HAP-1 (cell line): ENCODE data around the gene RAMP1.
"Not testable (repeated sequence)": the region's sequence is repeated elsewhere in the genome, so short reads cannot be mapped to it uniquely, and the experiment has no call there.

Experiments
- DNase-seq, 2 experiments: peaks; one replicate each; pipeline ENCODE4 v3.0.0-alpha.2; 2016 to 2020; ENCODE audit warnings: low spot score in 2 of 2
- H3K27me3 ChIP-seq: fragments of 250-450 bp; sonication (Bioruptor Pico); 2 replicates; pipeline ENCODE4 v1.5.1; 2020; ENCODE audit warnings: low read depth, mild to moderate bottlenecking, moderate library complexity
- H3K36me3 ChIP-seq: fragments of 250-450 bp; sonication (Bioruptor Pico); replicated peaks from 2 replicates; pipeline ENCODE4 v1.5.1; 2020; ENCODE audit warnings: mild to moderate bottlenecking
- H3K4me1 ChIP-seq: fragments of 250-450 bp; sonication (Bioruptor Pico); 2 replicates; pipeline ENCODE4 v1.5.1; 2020; ENCODE audit warnings: mild to moderate bottlenecking
- H3K4me3 ChIP-seq: fragments of 250-450 bp; sonication (Bioruptor Pico); 2 replicates; pipeline ENCODE4 v1.5.1; 2020; ENCODE audit warnings: mild to moderate bottlenecking, moderate library complexity
- H3K9me3 ChIP-seq: fragments of 250-450 bp; sonication (Bioruptor Pico); 2 replicates; pipeline ENCODE4 v1.5.1; 2020; ENCODE audit warnings: mild to moderate bottlenecking, moderate library complexity
- in situ Hi-C: fragments of 300-500 bp; cut with MboI; formaldehyde crosslinking; loops from 3 replicates; pipeline ENCODE4 v1.14.3; 2020; ENCODE audit warnings: low sequenced_read_pairs, inconsistent platforms, mixed read lengths

Gene RAMP1

DNA sequence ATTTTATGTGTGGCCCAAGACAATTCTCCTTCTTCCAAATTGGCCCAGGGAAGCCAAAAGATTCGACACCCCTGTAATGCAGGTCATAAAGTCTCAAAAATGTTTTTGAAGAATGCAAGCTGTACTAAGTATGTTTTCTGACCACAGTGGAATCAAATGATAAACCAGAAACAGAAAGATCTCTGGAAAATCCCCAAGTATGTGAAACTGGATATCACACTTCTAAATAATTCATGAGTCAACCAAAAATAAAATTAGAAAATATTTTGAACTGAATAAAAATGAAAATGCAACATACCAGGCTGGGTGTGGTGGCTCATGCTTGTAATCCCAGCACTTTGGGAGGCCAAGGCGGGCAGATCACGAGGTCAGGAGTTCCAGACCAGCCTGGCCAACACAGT is 73.3 kb downstream of the RAMP1 start:
- no peak for DNase-seq
- Histone ChIP-seq H3K4me1 (no peaks in the 10 kb centered on the region), H3K27me3 (no peaks in the 10 kb centered on the region), H3K36me3 (no peaks in the 10 kb centered on the region), H3K9me3 (0 out of 2 replicates have a peak, but pooled peaks cover 3% of the 10 kb centered on the region), H3K4me3 (no peak overlapping the region)
- in situ Hi-C loops: no loop called here

DNA sequence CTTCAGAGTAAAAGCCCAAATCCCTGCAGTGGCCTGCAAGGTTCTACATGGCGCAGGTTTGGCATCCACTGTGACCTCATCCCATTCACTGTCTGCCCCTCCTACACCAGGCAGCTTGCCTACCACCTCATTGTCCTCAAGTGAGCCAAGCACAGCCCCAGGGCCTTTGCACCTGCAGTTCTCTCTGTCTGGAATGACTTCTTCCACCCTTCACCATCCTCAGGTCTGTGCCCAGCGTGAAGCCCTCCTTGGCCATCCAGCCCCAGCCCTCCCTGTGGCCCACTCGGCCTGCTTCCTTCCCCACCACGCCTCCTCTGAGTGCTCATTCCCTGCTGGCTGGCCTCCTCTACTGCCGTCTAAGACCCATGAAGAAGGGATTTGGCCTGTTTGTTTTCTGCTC is 74.8 kb downstream of the RAMP1 start:
- no peaks in the 10 kb centered on the region for H3K36me3 ChIP-seq
- no peaks in the 10 kb centered on the region for H3K27me3 ChIP-seq
- H3K9me3 ChIP-seq: 0 out of 2 replicates have a peak, but pooled peaks cover 3% of the 10 kb centered on the region
- in situ Hi-C loops: no loop called here
- DNase-seq: no peak
- no peak overlapping the region for H3K4me3 ChIP-seq
- no peaks in the 10 kb centered on the region for H3K4me1 ChIP-seq

DNA sequence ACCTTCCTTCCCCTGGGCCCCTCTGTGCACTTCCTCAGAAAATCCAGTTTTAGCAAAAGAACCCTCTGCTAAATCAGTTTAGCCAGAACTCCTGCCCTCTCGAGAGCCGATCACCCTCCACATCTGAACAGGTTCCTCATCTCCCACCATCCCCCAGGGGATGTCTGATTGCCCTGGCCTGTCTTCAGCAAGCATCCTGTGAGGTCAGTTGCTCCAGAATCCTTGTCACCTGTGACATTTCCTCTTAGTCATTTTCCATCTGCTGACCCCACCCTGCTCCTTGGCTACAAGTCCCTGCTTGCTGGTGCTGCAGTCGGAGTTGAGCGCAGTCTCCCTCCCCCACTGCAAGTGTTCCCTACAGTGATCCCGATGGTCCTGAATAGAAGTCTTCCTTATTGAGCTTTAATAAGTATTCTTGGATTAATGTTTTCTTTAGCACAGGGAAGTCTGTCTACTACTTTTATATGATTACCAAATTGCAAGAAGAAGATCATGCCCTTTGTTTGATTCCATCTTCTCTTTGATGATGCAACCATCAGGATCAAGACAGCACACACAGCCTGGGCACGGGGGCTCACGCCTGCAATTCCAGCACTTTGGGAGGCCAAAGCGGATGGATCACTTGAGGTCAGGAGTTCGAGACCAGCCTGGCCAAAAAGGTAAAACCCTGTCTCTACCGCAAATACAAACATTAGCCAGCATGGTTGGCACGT is 76.5 kb downstream of the RAMP1 start:
- H3K4me1 ChIP-seq: no peaks in the 10 kb centered on the region
- no peaks in the 10 kb centered on the region for H3K36me3 ChIP-seq
- in situ Hi-C loops: no loop called here
- no peaks in the 10 kb centered on the region for H3K9me3 ChIP-seq
- H3K27me3 ChIP-seq: no peaks in the 10 kb centered on the region
- DNase-seq: no peak
- H3K4me3 ChIP-seq: no peak overlapping the region

DNA sequence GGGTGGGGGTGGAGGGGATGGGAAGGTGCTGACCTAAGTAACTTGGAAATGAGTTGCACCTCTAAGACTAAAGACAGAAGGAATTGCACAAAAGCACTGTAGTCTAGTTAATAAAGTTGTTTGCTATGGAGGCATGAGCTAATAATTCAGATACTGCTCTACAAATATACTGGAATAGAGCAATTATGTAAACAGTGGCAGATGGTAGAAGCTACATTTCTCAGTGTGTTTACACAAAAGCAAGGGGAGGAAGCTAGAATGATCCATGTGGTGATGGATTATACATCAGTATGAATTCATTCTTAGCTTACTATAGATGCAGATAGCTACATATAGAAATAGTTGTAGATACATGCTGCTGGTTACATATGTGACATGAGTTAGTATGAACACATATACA is 79.8 kb downstream of the RAMP1 start:
- in situ Hi-C loops: no loop called here
- DNase-seq: no peak
- H3K9me3 ChIP-seq: peaks cover 2% of the 10 kb centered on the region; the same call in 1 of the 2 replicates
- H3K27me3 ChIP-seq: no peaks in the 10 kb centered on the region
- H3K36me3 ChIP-seq: no peaks in the 10 kb centered on the region
- H3K4me3 ChIP-seq: no peak overlapping the region
- no peaks in the 10 kb centered on the region for H3K4me1 ChIP-seq

DNA sequence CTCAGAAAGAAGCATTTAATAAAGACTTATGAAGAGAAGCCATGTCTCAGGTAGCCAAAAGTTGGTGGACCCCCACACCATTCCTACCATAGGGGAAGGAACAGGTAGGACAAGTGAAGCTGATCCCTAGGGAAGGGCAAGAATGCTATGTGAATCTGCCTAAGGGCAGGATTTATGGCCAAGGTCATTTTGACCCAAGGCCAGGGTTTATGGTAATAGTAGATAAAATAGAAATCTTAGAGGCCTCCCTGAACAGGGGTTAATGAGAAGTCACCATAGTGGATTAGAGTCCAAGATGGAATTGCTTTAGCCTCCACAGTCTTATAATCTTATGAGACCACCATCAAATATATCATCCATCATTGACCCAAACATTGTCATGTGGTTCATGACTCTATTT is 81.4 kb downstream of the RAMP1 start:
- in situ Hi-C loops: no loop called here
- H3K36me3 ChIP-seq: no peaks in the 10 kb centered on the region
- no peaks in the 10 kb centered on the region for H3K4me1 ChIP-seq
- no peak overlapping the region for H3K4me3 ChIP-seq
- DNase-seq: no peak
- H3K9me3 ChIP-seq: peaks cover 5% of the 10 kb centered on the region; the same call in 1 of the 2 replicates
- H3K27me3 ChIP-seq: no peaks in the 10 kb centered on the region

DNA sequence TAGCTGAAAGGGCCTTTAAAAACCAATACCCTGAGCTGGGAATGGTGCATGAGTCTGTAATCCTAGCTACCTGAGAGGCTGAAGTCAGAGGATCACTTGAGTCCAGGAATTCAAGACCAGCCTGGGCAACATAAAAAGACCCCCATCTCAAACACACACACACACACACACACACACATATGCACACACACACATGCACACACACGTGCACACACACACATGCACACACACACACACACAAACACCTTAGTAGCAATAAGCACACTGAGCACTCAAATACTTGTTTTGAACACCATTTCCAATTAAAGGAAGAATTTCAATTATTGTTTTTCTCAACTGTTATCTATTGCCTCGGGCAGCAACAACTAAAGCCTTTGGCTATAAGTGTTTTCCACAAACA is 81.8 kb downstream of the RAMP1 start:
- Histone ChIP-seq H3K36me3 (no peaks in the 10 kb centered on the region), H3K9me3 (peaks cover 5% of the 10 kb centered on the region; the same call in 1 of the 2 replicates), H3K27me3 (no peaks in the 10 kb centered on the region), H3K4me3 (no peak overlapping the region), H3K4me1 (no peaks in the 10 kb centered on the region)
- DNase-seq: no peak
- in situ Hi-C loops: no loop called here

DNA sequence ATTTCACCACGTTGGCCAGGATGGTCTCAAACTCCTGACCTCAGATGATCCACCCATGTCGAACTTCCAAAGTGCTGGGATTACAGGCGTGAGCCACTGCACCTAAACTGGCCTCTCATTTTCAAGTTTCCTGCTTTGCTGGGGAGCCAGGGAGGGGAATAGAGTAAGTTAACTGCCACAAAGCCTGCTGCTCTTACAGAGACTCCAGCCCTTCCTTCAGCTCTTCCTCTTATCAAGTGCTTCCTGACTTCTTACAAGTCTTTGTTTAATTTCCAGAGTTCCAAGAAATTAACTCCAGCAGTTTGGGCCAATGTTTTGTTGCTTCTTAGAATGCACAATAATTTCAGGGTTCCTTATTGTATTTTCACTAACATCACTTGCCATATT is 83.1 kb downstream of the RAMP1 start:
- Histone ChIP-seq H3K9me3 (peaks cover 5% of the 10 kb centered on the region; the same call in 1 of the 2 replicates), H3K27me3 (no peaks in the 10 kb centered on the region), H3K4me1 (no peaks in the 10 kb centered on the region), H3K36me3 (no peaks in the 10 kb centered on the region), H3K4me3 (no peak overlapping the region)
- DNase-seq: no peak
- in situ Hi-C loops: no loop called here

DNA sequence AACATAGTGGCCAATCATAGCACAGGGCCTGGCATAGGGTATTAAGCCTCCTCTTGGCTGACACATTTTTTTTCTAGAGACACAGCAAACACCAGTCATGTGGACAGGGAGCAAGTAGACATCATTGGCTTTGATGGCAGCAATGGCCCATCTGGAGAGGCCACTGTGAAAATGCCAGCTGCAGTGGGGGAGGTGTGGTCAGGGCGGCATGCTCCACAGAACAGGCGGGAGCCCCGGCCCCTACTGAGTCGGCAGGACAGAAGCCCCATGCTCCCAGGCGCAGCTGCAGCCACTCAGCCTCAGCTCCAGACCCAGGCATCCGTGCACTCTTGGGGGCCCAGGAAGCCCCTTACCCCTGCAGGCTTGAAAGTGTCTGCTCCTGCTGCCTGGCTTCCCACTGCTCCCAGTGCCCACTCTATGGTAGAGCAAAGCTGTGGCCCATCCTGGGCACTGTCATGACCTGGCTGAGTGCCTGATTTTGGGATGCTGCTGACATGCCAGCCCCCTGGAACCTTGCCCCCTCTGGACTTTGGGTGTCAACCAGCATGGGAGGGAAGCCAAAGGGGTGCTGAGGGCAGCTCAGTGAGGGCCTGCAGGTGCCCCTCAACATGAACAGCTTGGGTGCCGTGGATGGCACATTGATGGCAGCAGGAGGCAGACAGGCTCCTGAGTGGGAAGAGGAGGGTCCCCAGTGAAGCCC is 84.1 kb downstream of the RAMP1 start:
- in situ Hi-C loops: no loop called here
- Histone ChIP-seq H3K4me3 (no peak overlapping the region), H3K36me3 (no peaks in the 10 kb centered on the region), H3K4me1 (no peaks in the 10 kb centered on the region), H3K27me3 (no peaks in the 10 kb centered on the region), H3K9me3 (peaks cover 5% of the 10 kb centered on the region; the same call in 1 of the 2 replicates)
- DNase-seq: no peak

DNA sequence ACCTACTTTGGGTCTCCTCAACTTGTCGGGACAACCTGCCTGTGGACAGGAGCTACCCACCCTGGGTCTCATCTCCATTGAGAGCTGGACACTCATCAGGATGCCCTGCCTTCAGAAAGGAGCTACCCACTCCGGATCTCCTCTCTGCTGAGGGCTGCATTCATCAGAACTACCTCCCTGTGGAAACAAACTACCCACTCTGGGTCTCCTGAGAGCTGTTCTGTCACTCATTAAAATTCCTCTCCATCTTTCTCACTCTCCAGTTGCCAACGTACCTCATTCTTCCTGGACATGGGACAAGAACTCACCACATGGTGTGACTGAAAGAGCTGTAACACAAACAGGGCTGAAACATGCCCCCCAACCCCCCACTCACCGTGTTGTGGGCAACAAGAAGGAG is 84.9 kb downstream of the RAMP1 start:
- Histone ChIP-seq H3K4me3 (no peak overlapping the region), H3K9me3 (peaks cover 5% of the 10 kb centered on the region; the same call in 1 of the 2 replicates), H3K4me1 (no peaks in the 10 kb centered on the region), H3K27me3 (no peaks in the 10 kb centered on the region), H3K36me3 (no peaks in the 10 kb centered on the region)
- DNase-seq: no peak
- in situ Hi-C loops: no loop called here

DNA sequence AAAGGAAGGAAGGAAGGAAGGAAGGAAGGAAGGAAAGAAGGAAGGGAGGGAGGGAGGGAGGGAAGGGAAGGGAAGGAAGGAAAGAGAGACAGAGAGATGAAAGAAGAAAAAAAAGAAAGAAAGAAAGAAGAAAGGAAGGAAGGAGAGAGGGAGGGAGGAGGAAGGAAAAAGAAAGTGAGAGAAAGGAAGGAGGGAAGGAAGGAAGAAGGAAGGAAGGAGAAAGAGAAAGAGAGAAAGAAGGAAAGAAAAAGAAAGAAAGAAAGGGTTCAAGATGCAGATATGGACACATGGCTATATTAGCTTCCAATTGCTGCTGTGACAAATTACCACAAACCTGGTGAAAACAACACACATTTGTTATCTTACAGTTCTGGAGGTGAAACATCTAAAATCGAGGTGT is 87.0 kb downstream of the RAMP1 start:
- Histone ChIP-seq H3K4me1 (no peaks in the 10 kb centered on the region), H3K9me3 (peaks cover 5% of the 10 kb centered on the region; the same call in 1 of the 2 replicates), H3K4me3 (no peak overlapping the region), H3K36me3 (no peaks in the 10 kb centered on the region), H3K27me3 (no peaks in the 10 kb centered on the region; the same call in 1 of the 2 replicates)
- no peak for DNase-seq
- in situ Hi-C loops: no loop called here

DNA sequence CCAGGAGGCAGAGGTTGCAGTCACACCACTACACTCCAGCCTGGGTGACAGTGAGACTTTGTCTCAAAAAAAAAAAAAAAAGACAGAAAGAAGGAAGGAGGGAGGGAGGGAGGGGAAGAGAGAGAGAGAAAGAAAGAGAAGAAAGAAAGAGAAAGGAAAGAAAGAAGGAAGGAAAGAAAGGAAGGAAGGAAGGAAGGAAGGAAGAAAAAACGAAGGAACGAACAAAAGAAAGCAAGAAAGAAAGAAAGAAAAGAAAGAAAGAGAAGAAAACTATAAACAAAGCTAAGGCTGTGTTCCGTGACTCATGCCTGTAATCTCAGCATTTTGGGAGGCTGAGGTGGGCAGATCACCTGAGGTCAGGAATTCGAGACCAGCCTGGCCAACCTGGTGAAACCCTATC is 91.9 kb downstream of the RAMP1 start:
- DNase-seq, in situ Hi-C loops, H3K4me1 ChIP-seq, H3K36me3 ChIP-seq, H3K9me3 ChIP-seq, H3K4me3 ChIP-seq, H3K27me3 ChIP-seq: not testable (repeated sequence)

DNA sequence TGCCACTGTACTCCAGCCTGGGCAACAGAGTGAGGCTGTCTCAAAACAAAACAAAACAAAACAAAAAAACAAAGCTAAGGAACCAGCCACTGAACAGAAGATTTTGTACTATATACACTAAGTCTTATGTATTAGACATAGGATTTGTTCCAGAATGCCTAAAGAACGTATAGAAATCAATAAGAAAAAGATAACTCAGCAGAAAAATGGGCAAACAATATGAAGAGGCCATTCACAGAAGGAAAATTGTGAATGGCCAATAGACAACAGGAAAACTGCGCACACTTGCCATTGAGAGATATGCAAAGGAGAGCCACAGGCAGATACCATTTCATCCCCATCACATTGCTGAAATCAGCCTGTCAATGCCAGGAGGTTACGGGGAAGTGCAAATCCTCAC is 92.5 kb downstream of the RAMP1 start:
- Histone ChIP-seq H3K27me3 (no peaks in the 10 kb centered on the region; the same call in 1 of the 2 replicates), H3K9me3 (no peaks in the 10 kb centered on the region), H3K4me3 (no peak overlapping the region), H3K36me3 (no peaks in the 10 kb centered on the region), H3K4me1 (no peaks in the 10 kb centered on the region)
- no peak for DNase-seq
- in situ Hi-C loops: no loop called here

DNA sequence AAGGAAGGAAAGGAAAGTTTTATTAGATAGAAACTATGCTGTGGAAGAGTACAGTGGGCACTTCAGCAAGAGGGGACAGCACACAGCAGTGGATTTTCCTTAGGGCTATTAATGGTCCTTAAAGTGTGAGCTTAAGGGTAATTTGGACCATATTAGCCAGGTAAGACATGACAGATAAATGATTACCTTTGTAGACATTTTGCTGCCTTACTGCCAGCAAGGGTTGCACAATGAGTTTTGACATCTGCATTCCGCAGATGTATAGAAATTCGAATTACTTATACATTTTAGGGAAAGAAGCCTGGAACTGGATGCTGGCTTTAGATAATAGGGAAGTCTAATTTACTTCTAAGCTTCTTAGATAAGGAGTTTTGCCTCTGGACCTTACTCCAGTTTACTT is 93.4 kb downstream of the RAMP1 start:
- H3K4me3 ChIP-seq: no peak overlapping the region
- no peaks in the 10 kb centered on the region for H3K9me3 ChIP-seq
- no peaks in the 10 kb centered on the region for H3K4me1 ChIP-seq
- no peaks in the 10 kb centered on the region; the same call in 1 of the 2 replicates for H3K27me3 ChIP-seq
- H3K36me3 ChIP-seq: no peaks in the 10 kb centered on the region
- in situ Hi-C loops: no loop called here
- no peak for DNase-seq

DNA sequence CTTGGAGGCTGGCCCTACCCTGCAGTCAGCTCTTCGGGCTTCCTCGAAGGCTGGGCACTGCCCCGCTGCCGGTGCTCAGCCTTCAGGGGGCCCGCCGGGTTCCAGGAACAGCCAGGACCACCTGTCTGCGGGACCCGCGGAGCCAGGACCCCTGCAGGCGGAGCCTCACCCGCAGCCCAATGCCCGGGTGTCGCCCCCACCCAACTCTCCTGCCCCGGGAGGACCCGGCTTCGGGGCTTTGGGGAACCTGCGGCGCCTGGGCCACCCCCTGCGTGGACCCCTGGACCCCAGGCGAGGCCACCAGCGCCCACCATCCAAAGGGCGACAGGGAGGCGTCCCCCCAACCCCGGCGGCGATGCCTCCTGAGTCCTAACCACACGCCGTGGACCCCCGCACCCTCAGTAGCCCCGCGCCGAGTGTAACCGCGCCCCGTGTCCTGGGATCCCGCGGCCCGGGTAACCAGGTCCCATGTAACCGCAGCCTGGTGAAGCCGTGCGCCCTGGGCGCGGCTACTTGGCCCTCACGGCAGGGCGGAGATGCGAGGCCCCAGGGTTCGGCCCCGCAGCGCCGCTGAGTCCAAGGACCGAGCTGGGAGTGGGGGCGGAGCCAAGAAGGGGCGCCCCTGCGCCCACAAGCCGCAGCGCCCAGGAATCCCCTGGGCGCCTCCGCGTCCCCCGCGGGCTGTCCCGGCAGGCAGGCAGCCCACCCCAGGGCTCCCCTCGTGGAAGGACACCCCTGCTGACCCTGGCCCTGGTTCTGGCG is 96.4 kb downstream of the RAMP1 start:
- in situ Hi-C loops: no loop called here
- Histone ChIP-seq H3K27me3 (no peaks in the 10 kb centered on the region; the same call in 1 of the 2 replicates), H3K4me3 (no peak overlapping the region), H3K9me3 (no peaks in the 10 kb centered on the region), H3K36me3 (no peaks in the 10 kb centered on the region), H3K4me1 (no peaks in the 10 kb centered on the region)
- no peak for DNase-seq
